Central memory CD4-positive, alpha-beta T cell (primary cell): ENCODE data around the gene PPP1R13B.
"Not testable (repeated sequence)": the region's sequence is repeated elsewhere in the genome, so short reads cannot be mapped to it uniquely, and the experiment has no call there.

ENCODE experiments used
- DNase-seq: peaks from one replicate; pipeline ENCODE4 v3.0.0; 2022

The PPP1R13B gene

GRCh38 chr14:103695296-103696069 is 151.9 kb downstream of the PPP1R13B start:
- DNase-seq: no peak

GRCh38 chr14:103694572-103695026 is 152.8 kb downstream of the PPP1R13B start:
- DNase-seq: no peak

GRCh38 chr14:103693515-103693914 is 153.9 kb downstream of the PPP1R13B start:
- DNase-seq: no peak

GRCh38 chr14:103692871-103693270 is 154.5 kb downstream of the PPP1R13B start:
- no peak for DNase-seq

- no peak for DNase-seq
Observed at GRCh38 chr14:103692159-103692558, 155.2 kb downstream of the PPP1R13B start.

- not testable (repeated sequence) for DNase-seq
Observed at GRCh38 chr14:103691655-103692054, 155.7 kb downstream of the PPP1R13B start.

GRCh38 chr14:103690332-103690731 is 157.0 kb downstream of the PPP1R13B start:
- DNase-seq: no peak

GRCh38 chr14:103688906-103689902 is 158.2 kb downstream of the PPP1R13B start:
- no peak for DNase-seq

- DNase-seq: no peak
Observed at GRCh38 chr14:103688441-103688840, 158.9 kb downstream of the PPP1R13B start.

- DNase-seq: no peak
Observed at GRCh38 chr14:103687712-103688111, 159.7 kb downstream of the PPP1R13B start.

GRCh38 chr14:103686831-103687485 is 160.4 kb downstream of the PPP1R13B start:
- no peak for DNase-seq

- no peak for DNase-seq
Observed at GRCh38 chr14:103685276-103686211, 161.8 kb downstream of the PPP1R13B start.

- DNase-seq: no peak
Observed at GRCh38 chr14:103684871-103685270, 162.5 kb downstream of the PPP1R13B start.

GRCh38 chr14:103684471-103684870 is 162.9 kb downstream of the PPP1R13B start:
- no peak for DNase-seq
